ENCODE results near the gene WHRN.

DNA sequence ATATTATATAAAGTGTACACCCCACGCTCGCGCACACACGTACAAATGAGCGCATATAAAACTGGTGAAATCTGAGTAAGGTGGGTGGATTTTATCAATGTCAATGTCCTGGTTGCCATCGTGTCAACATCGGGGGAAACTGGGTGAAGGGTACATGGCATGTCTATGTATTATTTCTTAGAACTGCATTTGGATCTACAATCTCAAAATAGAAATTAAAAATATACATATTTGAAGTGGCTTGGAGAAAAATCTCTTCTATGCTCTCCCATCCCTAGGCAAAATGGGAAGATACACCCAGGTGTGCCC, 763 bp upstream of the WHRN start:
- TF ChIP-seq GABPA (IDR thresholded peaks at IDR 0.05; ENCODE audit: low read depth) (no peak), POLR2AphosphoS5 (IDR thresholded peaks at IDR 0.05; ENCODE audit: low read depth) (no peak)
- TF ChIP-seq, protein P1, sequence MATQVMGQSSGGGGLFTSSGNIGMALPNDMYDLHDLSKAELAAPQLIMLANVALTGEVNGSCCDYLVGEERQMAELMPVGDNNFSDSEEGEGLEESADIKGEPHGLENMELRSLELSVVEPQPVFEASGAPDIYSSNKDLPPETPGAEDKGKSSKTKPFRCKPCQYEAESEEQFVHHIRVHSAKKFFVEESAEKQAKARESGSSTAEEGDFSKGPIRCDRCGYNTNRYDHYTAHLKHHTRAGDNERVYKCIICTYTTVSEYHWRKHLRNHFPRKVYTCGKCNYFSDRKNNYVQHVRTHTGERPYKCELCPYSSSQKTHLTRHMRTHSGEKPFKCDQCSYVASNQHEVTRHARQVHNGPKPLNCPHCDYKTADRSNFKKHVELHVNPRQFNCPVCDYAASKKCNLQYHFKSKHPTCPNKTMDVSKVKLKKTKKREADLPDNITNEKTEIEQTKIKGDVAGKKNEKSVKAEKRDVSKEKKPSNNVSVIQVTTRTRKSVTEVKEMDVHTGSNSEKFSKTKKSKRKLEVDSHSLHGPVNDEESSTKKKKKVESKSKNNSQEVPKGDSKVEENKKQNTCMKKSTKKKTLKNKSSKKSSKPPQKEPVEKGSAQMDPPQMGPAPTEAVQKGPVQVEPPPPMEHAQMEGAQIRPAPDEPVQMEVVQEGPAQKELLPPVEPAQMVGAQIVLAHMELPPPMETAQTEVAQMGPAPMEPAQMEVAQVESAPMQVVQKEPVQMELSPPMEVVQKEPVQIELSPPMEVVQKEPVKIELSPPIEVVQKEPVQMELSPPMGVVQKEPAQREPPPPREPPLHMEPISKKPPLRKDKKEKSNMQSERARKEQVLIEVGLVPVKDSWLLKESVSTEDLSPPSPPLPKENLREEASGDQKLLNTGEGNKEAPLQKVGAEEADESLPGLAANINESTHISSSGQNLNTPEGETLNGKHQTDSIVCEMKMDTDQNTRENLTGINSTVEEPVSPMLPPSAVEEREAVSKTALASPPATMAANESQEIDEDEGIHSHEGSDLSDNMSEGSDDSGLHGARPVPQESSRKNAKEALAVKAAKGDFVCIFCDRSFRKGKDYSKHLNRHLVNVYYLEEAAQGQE (IDR thresholded peaks at IDR 0.05; ENCODE audit: insufficient replicate concordance, low read depth), result no peak
